ENCODE data around the gene VSIG2.

Gene VSIG2

GRCh38 chr11:124717786-124718651 lies 34.0 kb downstream of the VSIG2 start:
- DNase-seq = peak; percentile 45

DNA sequence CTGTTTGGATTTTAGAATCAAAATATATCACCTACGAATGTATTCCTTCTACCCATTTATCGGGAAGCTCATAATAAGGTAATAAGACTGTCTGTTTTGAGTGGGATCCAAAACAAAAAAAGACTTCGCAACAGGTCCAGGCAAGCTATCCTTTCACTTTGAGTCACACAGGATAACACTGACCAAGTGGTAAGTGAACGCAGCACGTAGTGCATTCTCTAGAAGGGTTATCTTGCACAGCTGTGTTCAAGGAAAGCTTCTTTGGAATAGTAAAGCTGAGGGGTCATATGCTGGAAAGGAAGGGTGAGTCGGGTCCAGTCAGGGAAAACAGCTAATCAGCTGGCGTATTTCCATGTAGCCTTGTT lies 34.7 kb downstream of the VSIG2 start:
- DNase-seq = no peak

DNA sequence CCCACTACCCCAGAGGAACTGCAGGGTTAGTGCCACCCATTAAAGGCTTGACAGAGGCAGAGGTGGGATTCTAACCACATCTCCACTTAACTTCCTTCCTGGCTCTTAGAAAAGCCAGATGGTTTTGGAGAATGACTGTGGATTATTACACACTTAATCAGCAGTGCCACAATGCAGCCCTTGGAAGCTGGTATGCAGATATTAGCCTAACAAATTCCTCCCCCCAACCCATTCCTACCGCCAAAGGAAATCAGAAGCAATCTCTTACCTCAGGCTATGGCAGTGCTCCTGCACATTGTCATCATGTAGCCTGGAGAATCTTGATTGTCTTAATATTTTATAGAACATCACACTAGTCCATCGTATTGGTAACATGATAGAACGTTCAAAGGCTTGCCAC lies 35.5 kb downstream of the VSIG2 start:
- no peak for DNase-seq

- DNase-seq = no peak
Observed at GRCh38 chr11:124712392-124712791, 39.7 kb downstream of the VSIG2 start.

DNA sequence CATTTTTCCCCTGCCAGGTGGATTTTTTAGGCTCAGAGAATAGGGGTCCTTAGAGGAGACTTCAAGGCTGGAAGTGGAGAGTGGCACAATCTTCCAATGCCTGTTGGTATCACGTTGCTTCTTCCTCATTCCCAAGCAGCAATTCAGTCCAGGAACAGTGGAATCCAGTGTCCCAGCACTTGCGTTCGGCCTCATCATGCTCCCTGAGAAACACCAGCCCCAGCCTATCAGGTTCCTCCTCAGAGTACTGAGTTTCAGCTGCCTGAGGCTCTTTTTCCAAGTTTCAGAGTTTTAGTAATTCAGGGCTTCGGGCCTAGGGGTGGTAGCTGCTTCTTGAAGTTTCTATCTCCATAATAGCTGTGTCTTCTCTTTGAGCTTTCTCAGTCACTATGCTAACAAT lies 44.2 kb downstream of the VSIG2 start:
- DNase-seq = no peak

- DNase-seq = no peak
Observed at GRCh38 chr11:124700028-124700427, 52.0 kb downstream of the VSIG2 start.

- DNase-seq = no peak
Observed at GRCh38 chr11:124699547-124699946, 52.5 kb downstream of the VSIG2 start.
